Thymus (tissue), 11 donors: ENCODE data around the gene APPBP2. TPM values are rescaled to one million over a fixed set of nuclear protein-coding genes. Genes with fewer than 3 reads are reported as not detected.
"Not testable (repeated sequence)": the region's sequence is repeated elsewhere in the genome, so short reads cannot be mapped to it uniquely, and the experiment has no call there.

ENCODE experiments used
- DNase-seq, 9 donors: peaks; one replicate each; pipeline ENCODE4 v3.0.0-alpha.2; 2013; ENCODE audit warnings: low spot score in 9 of 9, low read depth in 6 of 9, missing footprints in 1 of 9
- H3K27ac ChIP-seq, 2 donors: one replicate each; pipeline ENCODE4 v1.5.1; 2013; ENCODE audit warnings: control low read depth in 1 of 2, low read depth in 1 of 2, low read length in 1 of 2, mild to moderate bottlenecking in 1 of 2, moderate library complexity in 1 of 2
- H3K27me3 ChIP-seq, 2 donors: one replicate each; pipeline ENCODE4 v1.5.1; 2013; ENCODE audit warnings: low read length in 1 of 2; ENCODE audit not compliant: control insufficient read depth in 2 of 2, insufficient read depth in 1 of 2
- H3K36me3 ChIP-seq, 2 donors: one replicate each; pipeline ENCODE4 v1.5.1; 2013; ENCODE audit warnings: low read length in 1 of 2, mild to moderate bottlenecking in 1 of 2, moderate library complexity in 1 of 2; ENCODE audit not compliant: control insufficient read depth in 2 of 2, insufficient read depth in 2 of 2
- H3K4me1 ChIP-seq, 2 donors: one replicate each; pipeline ENCODE4 v1.5.1; 2013; ENCODE audit warnings: low read length in 2 of 2; ENCODE audit not compliant: control insufficient read depth in 2 of 2, insufficient read depth in 2 of 2
- H3K4me3 ChIP-seq, 2 donors: one replicate each; pipeline ENCODE4 v1.5.1; 2013; ENCODE audit warnings: low read length in 2 of 2, control low read depth in 1 of 2, mild to moderate bottlenecking in 1 of 2
- H3K9me3 ChIP-seq, 2 donors: one replicate each; pipeline ENCODE4 v1.5.1; 2013; ENCODE audit warnings: low read length in 1 of 2, mild to moderate bottlenecking in 1 of 2; ENCODE audit not compliant: control insufficient read depth in 2 of 2, insufficient read depth in 1 of 2
- WGBS: extraction: QIAGEN DNeasy Blood & Tissue Kit; methylation state at CpG from one replicate; pipeline ENCODE4 v1.1.7; 2013; 5-methylcytosine and 5-hydroxymethylcytosine counted together
- polyA plus RNA-seq: library from polyadenylated mRNA; stranded (reverse); fragments of 200-250 nt; gene quantifications from one replicate; pipeline ENCODE4 v1.2.3, GENCODE V29; 2013
- total RNA-seq: library from RNA; stranded (reverse); fragments of 120-200 nt; gene quantifications from one replicate; pipeline ENCODE4 v1.2.4, GENCODE V29; 2013
- donor health status: healthy.

Gene APPBP2
- total and polyA plus RNA-seq, 2 donors, result 11.4 to 17.8 TPM

DNA sequence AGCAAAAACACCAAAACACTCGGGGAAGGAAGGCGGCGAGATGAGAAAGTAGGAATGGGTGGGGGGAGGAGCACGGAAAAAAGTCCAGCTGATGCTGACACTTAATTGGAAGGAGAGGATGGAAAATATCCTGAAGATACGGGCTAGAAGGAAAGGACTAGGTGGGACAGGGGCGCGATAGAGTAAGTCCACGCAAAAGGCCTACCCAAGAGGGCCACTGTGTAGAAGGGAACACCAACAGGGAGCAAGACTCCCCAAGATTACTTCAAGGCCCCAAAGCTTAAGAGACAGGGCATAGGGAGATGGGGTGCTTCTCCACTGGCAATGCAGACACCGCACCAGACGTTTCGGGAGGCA, 736 bp downstream of the APPBP2 start:
- H3K27me3 ChIP-seq, result no peaks in the 10 kb centered on the region
- peak overlapping the region; percentile 98 for H3K27ac ChIP-seq
- DNase-seq, result peak in 1 of 9 donors; percentile 2
- under 1% methylated on average over 11 of the region's 11 CpGs for WGBS
- H3K36me3 ChIP-seq, result peaks cover 0 to 5% of the 10 kb centered on the region in 2 donors
- no peaks in the 10 kb centered on the region for H3K9me3 ChIP-seq
- H3K4me1 ChIP-seq, result peaks cover 3 to 12% of the 10 kb centered on the region in 2 donors
- H3K4me3 ChIP-seq, result peak overlapping the region; percentile 69 to 96

GRCh38 chr17:60524463-60525327, 1.3 kb downstream of the APPBP2 start:
- DNase-seq, result peak in 2 of 9 donors; percentile 9 to 13
- Histone ChIP-seq H3K9me3 (no peaks in the 10 kb centered on the region), H3K4me3 (peak overlapping the region; percentile 69 to 96), H3K27ac (no peak overlapping the region), H3K27me3 (no peaks in the 10 kb centered on the region), H3K4me1 (peaks cover 3 to 12% of the 10 kb centered on the region in 2 donors), H3K36me3 (peaks cover 3 to 5% of the 10 kb centered on the region in 2 donors)
- 44% methylated on average over 9 of the region's 9 CpGs for WGBS

DNA sequence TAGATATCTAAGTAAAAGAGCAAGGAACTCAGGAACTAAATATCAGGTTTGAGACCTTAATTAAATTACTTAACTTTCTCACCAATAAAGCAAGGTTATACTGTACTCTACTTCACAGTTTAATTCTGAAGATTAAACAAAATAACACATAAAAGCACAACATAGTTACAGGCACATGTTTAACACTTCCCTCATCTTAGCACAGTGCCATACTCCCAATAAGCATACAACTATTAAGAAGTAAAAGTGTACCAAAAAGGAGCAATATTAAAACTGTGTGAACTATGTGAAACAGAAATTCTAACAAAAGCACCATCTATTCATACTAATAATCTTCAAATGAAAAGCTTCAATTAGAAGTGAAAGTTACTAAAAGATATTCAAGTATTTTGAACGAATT, 2.2 kb downstream of the APPBP2 start:
- no peaks in the 10 kb centered on the region for H3K9me3 ChIP-seq
- no peaks in the 10 kb centered on the region for H3K27me3 ChIP-seq
- 60% methylated on average over 1 of the region's 1 CpG for WGBS
- no peak overlapping the region for H3K4me3 ChIP-seq
- H3K4me1 ChIP-seq, result peaks cover 3 to 12% of the 10 kb centered on the region in 2 donors
- no peak for DNase-seq
- no peak overlapping the region for H3K27ac ChIP-seq
- H3K36me3 ChIP-seq, result peaks cover 9% of the 10 kb centered on the region in 2 donors

DNA sequence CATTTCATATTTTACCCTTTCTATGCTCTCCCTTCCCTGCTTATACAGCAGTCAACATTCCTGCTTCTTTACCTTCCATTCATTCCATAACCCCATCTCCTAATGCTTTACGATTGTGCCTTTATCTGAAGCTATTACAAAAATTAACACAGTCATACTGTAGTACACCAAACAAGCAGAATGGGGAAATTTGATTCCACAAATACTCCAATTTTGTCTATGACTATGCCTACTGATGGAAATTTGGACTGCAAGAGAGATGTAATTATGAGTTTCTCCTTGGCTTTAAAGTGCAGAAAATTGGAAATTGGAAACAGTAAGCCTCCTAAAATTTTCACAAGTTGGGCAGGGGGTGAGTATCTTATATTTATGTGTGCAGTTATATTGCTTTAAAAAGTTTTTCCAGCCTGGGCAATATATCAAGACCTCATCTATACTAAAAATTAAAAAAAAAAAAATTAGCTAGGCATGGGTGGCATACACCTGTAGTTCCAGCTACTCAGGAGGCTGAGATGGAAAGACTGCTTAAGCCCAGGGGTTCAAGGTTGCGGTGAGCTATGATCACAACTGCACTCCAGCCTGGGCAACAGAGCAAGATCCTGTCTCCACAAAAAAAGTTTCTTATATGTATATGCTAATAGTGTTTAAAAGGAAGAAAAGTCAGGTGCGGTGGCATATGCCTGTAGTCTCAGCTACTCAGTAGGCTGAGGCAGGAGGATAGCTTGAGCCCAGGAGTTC, 3.0 kb downstream of the APPBP2 start:
- Histone ChIP-seq H3K36me3 (peaks cover 9 to 13% of the 10 kb centered on the region in 2 donors), H3K27ac (no peak overlapping the region), H3K4me3 (no peak overlapping the region), H3K9me3 (no peaks in the 10 kb centered on the region), H3K4me1 (peaks cover 3 to 12% of the 10 kb centered on the region in 2 donors), H3K27me3 (no peaks in the 10 kb centered on the region)
- WGBS, result 97% methylated on average over 3 of the region's 3 CpGs
- DNase-seq, result no peak

- H3K27ac ChIP-seq, result no peak overlapping the region
- no peaks in the 10 kb centered on the region for H3K9me3 ChIP-seq
- H3K4me1 ChIP-seq, result peaks cover 2 to 7% of the 10 kb centered on the region in 2 donors
- H3K27me3 ChIP-seq, result no peaks in the 10 kb centered on the region
- DNase-seq, result no peak
- H3K4me3 ChIP-seq, result no peak overlapping the region
- WGBS, result 98% methylated on average over 4 of the region's 4 CpGs
- peaks cover 13 to 14% of the 10 kb centered on the region in 2 donors for H3K36me3 ChIP-seq
Observed at GRCh38 chr17:60519795-60520194, 6.2 kb downstream of the APPBP2 start.

DNA sequence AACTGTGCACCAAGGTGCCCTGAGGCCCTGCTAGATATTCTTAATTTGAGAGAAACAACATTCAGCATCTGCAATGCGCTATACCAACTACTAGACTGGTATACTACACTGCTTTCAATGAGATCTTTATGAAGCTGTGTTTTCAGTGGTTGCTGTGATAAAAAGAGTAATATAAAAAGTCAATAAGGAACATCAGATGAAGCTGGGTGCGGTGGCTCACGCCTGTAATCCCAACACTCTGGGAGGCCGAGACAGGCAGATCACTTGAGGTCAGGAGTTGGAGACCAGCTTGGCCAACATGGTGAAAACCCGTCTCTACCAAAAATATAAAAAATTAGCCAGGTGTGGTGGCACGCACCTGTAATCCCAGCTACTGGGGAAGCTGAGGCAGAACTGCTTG, 10.4 kb downstream of the APPBP2 start:
- not testable (repeated sequence) for H3K4me3 ChIP-seq, DNase-seq, H3K27me3 ChIP-seq, H3K9me3 ChIP-seq, H3K4me1 ChIP-seq, H3K27ac ChIP-seq
- WGBS, result 98% methylated on average over 6 of the region's 6 CpGs
- H3K36me3 ChIP-seq, result peaks cover 9 to 17% of the 10 kb centered on the region in 2 donors

- peaks cover 9 to 17% of the 10 kb centered on the region in 2 donors for H3K36me3 ChIP-seq
- not testable (repeated sequence) for H3K9me3 ChIP-seq, H3K4me1 ChIP-seq, DNase-seq, H3K4me3 ChIP-seq, H3K27ac ChIP-seq, H3K27me3 ChIP-seq
- WGBS, result 98% methylated on average over 5 of the region's 5 CpGs
Observed at GRCh38 chr17:60515199-60515598, 10.8 kb downstream of the APPBP2 start.

- H3K36me3 ChIP-seq, result peaks cover 9 to 13% of the 10 kb centered on the region in 2 donors
- H3K4me1 ChIP-seq, result no peaks in the 10 kb centered on the region
- WGBS, result 100% methylated on average over 1 of the region's 1 CpG
- no peak for DNase-seq
- no peaks in the 10 kb centered on the region for H3K27me3 ChIP-seq
- no peak overlapping the region for H3K27ac ChIP-seq
- no peaks in the 10 kb centered on the region for H3K9me3 ChIP-seq
- no peak overlapping the region for H3K4me3 ChIP-seq
Observed at GRCh38 chr17:60514500-60514899, 11.5 kb downstream of the APPBP2 start.

GRCh38 chr17:60514053-60514452, 12.0 kb downstream of the APPBP2 start:
- WGBS, result 97% methylated on average over 3 of the region's 3 CpGs
- no peak overlapping the region for H3K27ac ChIP-seq
- no peak for DNase-seq
- no peaks in the 10 kb centered on the region for H3K27me3 ChIP-seq
- H3K9me3 ChIP-seq, result no peaks in the 10 kb centered on the region
- no peak overlapping the region for H3K4me3 ChIP-seq
- peaks cover 4 to 11% of the 10 kb centered on the region in 2 donors for H3K36me3 ChIP-seq
- no peaks in the 10 kb centered on the region for H3K4me1 ChIP-seq
